Lower leg skin (tissue), 4 donors: ENCODE data around the gene DENND1A. TPM values are rescaled to one million over a fixed set of nuclear protein-coding genes. Genes with fewer than 3 reads are reported as not detected.
"Not testable (repeated sequence)": the region's sequence is repeated elsewhere in the genome, so short reads cannot be mapped to it uniquely, and the experiment has no call there.

Experiments
- DNase-seq, 2 donors: peaks; one replicate each; pipeline ENCODE4 v3.0.0-alpha.2; 2019; ENCODE audit warnings: low spot score in 2 of 2
- H3K4me3 ChIP-seq: fragments of 200-600 bp; sonication (generic); 2 replicates; pipeline ENCODE4 v1.5.1; 2017; ENCODE audit warnings: mild to moderate bottlenecking, low read depth; ENCODE audit not compliant: poor library complexity, severe bottlenecking
- POLR2A ChIP-seq, 2 donors: fragments of 450-650 bp; IDR thresholded peaks; one replicate each; pipeline ENCODE4 v1.6.1; 2016 to 2017; ENCODE audit warnings: antibody characterized with exemption in 2 of 2, mild to moderate bottlenecking in 1 of 2, moderate library complexity in 1 of 2
- WGBS, 2 donors: methylation state at CpG; one replicate each; pipeline ENCODE4 v1.1.5; 2018; 5-methylcytosine and 5-hydroxymethylcytosine counted together
- intact Hi-C: fragments of 100-400 bp; cut with DNase I; formaldehyde crosslinking; loops from one replicate; pipeline ENCODE4 v1.15.0; 2023; ENCODE audit warnings: low total_unique reads
- total RNA-seq, 4 donors: library from RNA; depleted of rRNA; stranded (reverse); fragments of >200 nt; gene quantifications; one replicate each; pipeline ENCODE4 v1.1.0, GENCODE V29; 2016
- TF ChIP-seq, protein P1 (sequence below), 3 donors: fragments of 450-650 bp; IDR thresholded peaks; one replicate each; pipeline ENCODE4 v1.5.1; 2016; ENCODE audit warnings: antibody characterized with exemption in 3 of 3, mild to moderate bottlenecking in 3 of 3, moderate library complexity in 2 of 3

The DENND1A gene
- 10 to 100 TPM in 2 of 4 donors, 1 to 10 TPM in 2; 6.5 to 16.3 (median 12.3) TPM for total RNA-seq

- TF ChIP-seq, protein P1, sequence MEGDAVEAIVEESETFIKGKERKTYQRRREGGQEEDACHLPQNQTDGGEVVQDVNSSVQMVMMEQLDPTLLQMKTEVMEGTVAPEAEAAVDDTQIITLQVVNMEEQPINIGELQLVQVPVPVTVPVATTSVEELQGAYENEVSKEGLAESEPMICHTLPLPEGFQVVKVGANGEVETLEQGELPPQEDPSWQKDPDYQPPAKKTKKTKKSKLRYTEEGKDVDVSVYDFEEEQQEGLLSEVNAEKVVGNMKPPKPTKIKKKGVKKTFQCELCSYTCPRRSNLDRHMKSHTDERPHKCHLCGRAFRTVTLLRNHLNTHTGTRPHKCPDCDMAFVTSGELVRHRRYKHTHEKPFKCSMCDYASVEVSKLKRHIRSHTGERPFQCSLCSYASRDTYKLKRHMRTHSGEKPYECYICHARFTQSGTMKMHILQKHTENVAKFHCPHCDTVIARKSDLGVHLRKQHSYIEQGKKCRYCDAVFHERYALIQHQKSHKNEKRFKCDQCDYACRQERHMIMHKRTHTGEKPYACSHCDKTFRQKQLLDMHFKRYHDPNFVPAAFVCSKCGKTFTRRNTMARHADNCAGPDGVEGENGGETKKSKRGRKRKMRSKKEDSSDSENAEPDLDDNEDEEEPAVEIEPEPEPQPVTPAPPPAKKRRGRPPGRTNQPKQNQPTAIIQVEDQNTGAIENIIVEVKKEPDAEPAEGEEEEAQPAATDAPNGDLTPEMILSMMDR (IDR thresholded peaks at IDR 0.05), result no peak
- TF ChIP-seq POLR2A (IDR thresholded peaks at IDR 0.05), result no peak
- intact Hi-C loops, result no loop called here
- DNase-seq, result peak; percentile 78 to 97
- 13 to 16% methylated on average over 39 to 52 of the region's 83 CpGs for WGBS, 2 donors
- peak within 1 kb of the TSS; percentile 47 for H3K4me3 ChIP-seq
Observed at GRCh38 chr9:123929870-123930831, at the start of gene DENND1A. Gene DENND1A (minus strand): TSS chr9:123930126. CDS start chr9:123929905, 221 bp downstream.

GRCh38 chr9:123978981-123979380 lies 49.1 kb upstream of the DENND1A start:
- 87% methylated on average over 5 of the region's 5 CpGs for WGBS, 2 donors
- TF ChIP-seq, protein P1 (IDR thresholded peaks at IDR 0.05), result no peak
- no peak for TF ChIP-seq POLR2A (IDR thresholded peaks at IDR 0.05)
- DNase-seq, result no peak
- intact Hi-C loops, result no loop called here
- no peak overlapping the region for H3K4me3 ChIP-seq

- H3K4me3 ChIP-seq, intact Hi-C loops, DNase-seq: not testable (repeated sequence)
- WGBS, 2 donors, result no CpG with 5 or more reads among the region's 9 CpGs
Observed at GRCh38 chr9:123976579-123976978, 46.7 kb upstream of the DENND1A start.

- DNase-seq, result no peak
- 76 to 86% methylated on average over 3 of the region's 3 CpGs for WGBS, 2 donors
- TF ChIP-seq POLR2A (IDR thresholded peaks at IDR 0.05), result no peak
- intact Hi-C loops, result no loop called here
- H3K4me3 ChIP-seq, result no peak overlapping the region
Observed at GRCh38 chr9:123975871-123976270, 45.9 kb upstream of the DENND1A start.

- DNase-seq, result no peak
- H3K4me3 ChIP-seq, result no peak overlapping the region
- TF ChIP-seq, protein P1 (IDR thresholded peaks at IDR 0.05), result no peak
- TF ChIP-seq POLR2A (IDR thresholded peaks at IDR 0.05), result no peak
- 69 to 80% methylated on average over 12 of the region's 12 CpGs for WGBS, 2 donors
- intact Hi-C loops, result no loop called here
Observed at GRCh38 chr9:123974471-123974870, 44.5 kb upstream of the DENND1A start.

DNA sequence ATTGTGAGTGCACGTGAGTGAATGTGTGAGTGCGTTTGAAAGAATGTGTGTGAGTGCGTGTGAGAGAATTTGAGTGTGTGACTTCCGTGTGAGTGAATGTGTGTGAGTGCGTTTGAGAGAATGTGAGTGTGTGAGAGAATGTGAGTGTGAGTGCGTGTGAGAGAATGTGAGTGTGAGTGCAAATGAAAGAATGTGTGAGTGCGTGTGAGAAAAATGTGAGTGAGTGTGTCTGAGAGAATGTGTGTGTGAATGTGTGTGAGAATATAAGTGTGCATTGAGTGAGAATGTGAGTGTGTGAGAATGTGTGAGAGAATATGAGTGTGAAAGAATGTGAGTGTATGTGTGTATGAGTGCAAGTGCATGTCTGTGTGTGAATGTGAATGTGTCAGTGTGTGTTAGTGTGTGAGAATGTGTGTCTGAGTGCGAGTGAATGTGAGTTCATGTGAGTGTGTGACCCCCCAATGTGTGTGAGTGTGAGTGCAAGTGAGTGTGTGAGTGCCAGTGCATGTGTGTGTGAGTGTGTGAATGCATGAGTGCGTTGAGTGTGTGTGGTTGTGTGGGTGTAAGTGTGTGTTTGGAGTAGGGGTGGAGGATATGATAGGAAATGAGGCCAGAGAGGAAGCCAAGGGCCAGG lies 43.8 kb upstream of the DENND1A start:
- intact Hi-C loops, result no loop called here
- 85 to 86% methylated on average over 9 of the region's 9 CpGs for WGBS, 2 donors
- TF ChIP-seq, protein P1 (IDR thresholded peaks at IDR 0.05), result no peak
- no peak for TF ChIP-seq POLR2A (IDR thresholded peaks at IDR 0.05)
- no peak overlapping the region for H3K4me3 ChIP-seq
- no peak for DNase-seq
